Activated T-cell treated with anti-CD3 and anti-CD28 coated beads, Interleukin-2, amount 50 U/mL, for 72 hours (primary cell): ENCODE measurements around the gene MYOC. TPM values are rescaled to one million over a fixed set of nuclear protein-coding genes. Genes with fewer than 3 reads are reported as not detected.

Experiments used
- total RNA-seq, 2 donors: library from RNA; stranded (reverse); gene quantifications; one replicate each; pipeline ENCODE4 v1.2.3, GENCODE V29; 2022

Gene MYOC
- total RNA-seq, 2 donors from 2014 or later, result not detected

Other genes with a start within 250 kb of the MYOC start
- 100 to 1,000 TPM; 284 to 286 TPM for gene PRRC2C, start 167.2 kb downstream of the MYOC start, total RNA-seq
- under 1 TPM; 0.19 to 0.46 TPM for gene MYOCOS, start 30.4 kb downstream of the MYOC start, total RNA-seq
- gene VAMP4, start 89.4 kb upstream of the MYOC start, total RNA-seq, result 10 to 100 TPM; 18.9 to 19.2 TPM
- 10 to 100 TPM; 38.0 to 46.4 TPM for gene METTL13, start 129.0 kb upstream of the MYOC start, total RNA-seq
- 1 to 10 TPM; 1.5 to 3.4 TPM for gene DNM3, start 188.8 kb upstream of the MYOC start, total RNA-seq